Measurements from ENCODE around the gene USP17L19.
"Not testable (repeated sequence)": the region's sequence is repeated elsewhere in the genome, so short reads cannot be mapped to it uniquely, and the experiment has no call there.

Gene USP17L19

GRCh38 chr4:9253078-9253477 lies at the start of gene USP17L19:
Gene USP17L19 (plus strand): TSS chr4:9253378. CDS start chr4:9253378, 0 bp downstream.
- not testable (repeated sequence) for DNase-seq (ENCODE audit: low read depth in 1 of 2, low spot score in 1 of 2)

- not testable (repeated sequence) for DNase-seq (ENCODE audit: low read depth in 1 of 2, low spot score in 1 of 2)
Observed at GRCh38 chr4:9210357-9210756, 42.8 kb upstream of the USP17L19 start, which contains the start of gene USP17L10. Gene USP17L10 (plus strand): TSS chr4:9210657. CDS start chr4:9210657, 0 bp downstream.

- DNase-seq (ENCODE audit: low read depth in 1 of 2, low spot score in 1 of 2), result not testable (repeated sequence)
Observed at GRCh38 chr4:9214701-9215100, 38.5 kb upstream of the USP17L19 start.

GRCh38 chr4:9215105-9215504 lies 38.1 kb upstream of the USP17L19 start, which contains the start of gene USP17L11:
Gene USP17L11 (plus strand): TSS chr4:9215405. CDS start chr4:9215405, 0 bp downstream.
- not testable (repeated sequence) for DNase-seq (ENCODE audit: low read depth in 1 of 2, low spot score in 1 of 2)

- not testable (repeated sequence) for DNase-seq (ENCODE audit: low read depth in 1 of 2, low spot score in 1 of 2)
Observed at GRCh38 chr4:9219852-9220251, 33.3 kb upstream of the USP17L19 start, which contains the start of gene USP17L12. Gene USP17L12 (plus strand): TSS chr4:9220152. CDS start chr4:9220152, 0 bp downstream.

GRCh38 chr4:9224596-9224995 lies 28.6 kb upstream of the USP17L19 start, which contains the start of gene USP17L13:
Gene USP17L13 (plus strand): TSS chr4:9224896. CDS start chr4:9224896, 0 bp downstream.
- not testable (repeated sequence) for DNase-seq (ENCODE audit: low read depth in 1 of 2, low spot score in 1 of 2)

- not testable (repeated sequence) for DNase-seq (ENCODE audit: low read depth in 1 of 2, low spot score in 1 of 2)
Observed at GRCh38 chr4:9230249-9230648, 22.9 kb upstream of the USP17L19 start.

GRCh38 chr4:9234085-9234484 lies 19.1 kb upstream of the USP17L19 start, which contains the start of gene USP17L15:
Gene USP17L15 (plus strand): TSS chr4:9234385. CDS start chr4:9234385, 0 bp downstream.
- DNase-seq (ENCODE audit: low read depth in 1 of 2, low spot score in 1 of 2), result not testable (repeated sequence)

- not testable (repeated sequence) for DNase-seq (ENCODE audit: low read depth in 1 of 2, low spot score in 1 of 2)
Observed at GRCh38 chr4:9238461-9238860, 14.7 kb upstream of the USP17L19 start.

- not testable (repeated sequence) for DNase-seq (ENCODE audit: low read depth in 1 of 2, low spot score in 1 of 2)
Observed at GRCh38 chr4:9243579-9243978, 9.6 kb upstream of the USP17L19 start, which contains the start of gene USP17L17. Gene USP17L17 (plus strand): TSS chr4:9243879. CDS start chr4:9243879, 0 bp downstream.

GRCh38 chr4:9247953-9248680 lies 5.1 kb upstream of the USP17L19 start, which contains the start of gene USP17L18:
Gene USP17L18 (plus strand): TSS chr4:9248630. CDS start chr4:9248630, 0 bp downstream.
- not testable (repeated sequence) for DNase-seq (ENCODE audit: low read depth in 1 of 2, low spot score in 1 of 2)

- not testable (repeated sequence) for DNase-seq (ENCODE audit: low read depth in 1 of 2, low spot score in 1 of 2)
Observed at GRCh38 chr4:9257824-9258223, 4.6 kb downstream of the USP17L19 start, which contains the start of gene USP17L20. Gene USP17L20 (plus strand): TSS chr4:9258124. CDS start chr4:9258124, 0 bp downstream.

GRCh38 chr4:9262572-9262971 lies 9.4 kb downstream of the USP17L19 start, which contains the start of gene USP17L21:
Gene USP17L21 (plus strand): TSS chr4:9262872. CDS start chr4:9262872, 0 bp downstream.
- not testable (repeated sequence) for DNase-seq (ENCODE audit: low read depth in 1 of 2, low spot score in 1 of 2)

- not testable (repeated sequence) for DNase-seq (ENCODE audit: low read depth in 1 of 2, low spot score in 1 of 2)
Observed at GRCh38 chr4:9267319-9267718, 14.1 kb downstream of the USP17L19 start, which contains the start of gene USP17L22. Gene USP17L22 (plus strand): TSS chr4:9267619. CDS start chr4:9267619, 0 bp downstream.

- DNase-seq (ENCODE audit: low read depth in 1 of 2, low spot score in 1 of 2), result peak in 1 of 2 donors; percentile 0
Observed at GRCh38 chr4:9271719-9272118, 18.5 kb downstream of the USP17L19 start.

All from stimulated activated CD4-positive, alpha-beta T cell treated with anti-CD3 and anti-CD28 coated beads, Interleukin-15, amount 100 ng/mL, for 1 hour (primary cell).